Activated gamma-delta T cell treated with Interleukin-2 at 50 U/mL for 16 hours (primary cell): ENCODE data around the gene THEMIS.

ENCODE experiments used
- DNase-seq: peaks from one replicate; pipeline ENCODE4 v3.0.0-alpha.2; 2020

Gene THEMIS

GRCh38 chr6:127855542-127856159 lies 45.2 kb downstream of the THEMIS start:
- DNase-seq, result peak; percentile 49

GRCh38 chr6:127854009-127854408 lies 46.8 kb downstream of the THEMIS start:
- DNase-seq, result no peak

DNA sequence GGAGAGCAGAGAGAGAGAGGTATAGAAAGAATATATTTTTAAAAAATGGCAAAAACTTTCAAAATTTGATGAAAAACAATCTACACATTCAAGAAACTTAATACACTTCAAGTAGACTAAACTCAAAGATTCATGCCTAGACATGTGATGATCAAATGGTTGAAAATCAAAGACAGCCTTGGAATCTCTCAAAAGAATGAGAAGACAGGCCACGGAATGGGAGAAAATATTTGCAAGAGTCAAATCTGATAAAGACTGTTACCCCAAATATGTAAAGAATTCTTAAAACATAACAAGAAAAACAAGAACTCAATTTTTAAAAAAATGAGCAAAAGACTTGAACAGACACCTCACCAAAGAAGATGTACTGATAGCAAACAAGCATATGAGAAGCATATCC lies 49.7 kb downstream of the THEMIS start:
- DNase-seq, result no peak

GRCh38 chr6:127845242-127845641 lies 55.6 kb downstream of the THEMIS start:
- DNase-seq, result no peak

DNA sequence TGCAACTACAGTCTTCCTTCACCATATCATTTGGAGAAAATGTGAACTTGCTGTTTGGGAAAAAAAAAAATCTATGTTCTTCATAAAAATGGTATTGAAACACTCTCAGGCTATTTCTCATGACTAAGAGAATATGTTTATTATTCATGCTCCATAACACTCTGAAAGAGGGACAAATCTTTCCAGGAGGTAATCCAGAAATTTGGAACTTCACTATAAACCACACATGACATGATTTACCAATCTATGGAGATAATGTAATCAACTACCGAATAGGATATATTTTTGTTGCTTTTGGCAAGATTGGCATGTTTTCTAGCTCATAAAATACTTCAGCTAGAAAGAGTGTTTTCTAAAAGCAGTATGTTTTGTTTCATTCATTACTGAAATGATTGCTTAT lies 56.3 kb downstream of the THEMIS start:
- no peak for DNase-seq

- no peak for DNase-seq
These were observed 57.3 kb downstream of the THEMIS start for GRCh38 chr6:127843582-127843981.

DNA sequence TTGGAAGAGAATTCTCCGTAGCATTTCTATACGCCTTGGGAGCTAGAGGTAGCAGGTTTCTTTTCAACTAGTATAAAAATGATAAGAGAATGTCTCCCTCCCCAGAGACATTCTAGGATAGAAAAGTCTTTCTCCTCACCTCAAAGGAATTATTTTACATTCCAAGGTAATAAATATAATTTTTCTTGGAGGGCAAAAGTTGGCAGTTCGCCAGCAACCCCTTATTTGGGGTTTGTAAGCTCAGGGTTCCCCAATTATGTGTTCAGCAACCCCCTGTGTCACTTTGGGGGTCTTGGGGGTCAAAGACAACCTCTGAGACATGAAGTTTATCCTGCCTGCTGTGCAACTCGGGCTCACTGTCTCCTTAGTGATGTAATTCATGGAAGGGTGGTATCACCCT lies 58.3 kb downstream of the THEMIS start:
- DNase-seq, result no peak

- no peak for DNase-seq
These were observed 59.0 kb downstream of the THEMIS start for GRCh38 chr6:127841811-127842210.

- no peak for DNase-seq
These were observed 66.7 kb downstream of the THEMIS start for GRCh38 chr6:127834136-127834535.

- no peak for DNase-seq
These were observed 67.5 kb downstream of the THEMIS start for GRCh38 chr6:127833336-127833735.

GRCh38 chr6:127832381-127832780 lies 68.5 kb downstream of the THEMIS start:
- DNase-seq, result no peak

GRCh38 chr6:127824061-127824460 lies 76.8 kb downstream of the THEMIS start:
- DNase-seq, result no peak

- DNase-seq, result no peak
These were observed 79.4 kb downstream of the THEMIS start for GRCh38 chr6:127821431-127821830.

- DNase-seq, result no peak
These were observed 82.7 kb downstream of the THEMIS start for GRCh38 chr6:127818149-127818548.

GRCh38 chr6:127816643-127817042 lies 84.2 kb downstream of the THEMIS start:
- no peak for DNase-seq

GRCh38 chr6:127813699-127814027 lies 87.2 kb downstream of the THEMIS start:
- no peak for DNase-seq

DNA sequence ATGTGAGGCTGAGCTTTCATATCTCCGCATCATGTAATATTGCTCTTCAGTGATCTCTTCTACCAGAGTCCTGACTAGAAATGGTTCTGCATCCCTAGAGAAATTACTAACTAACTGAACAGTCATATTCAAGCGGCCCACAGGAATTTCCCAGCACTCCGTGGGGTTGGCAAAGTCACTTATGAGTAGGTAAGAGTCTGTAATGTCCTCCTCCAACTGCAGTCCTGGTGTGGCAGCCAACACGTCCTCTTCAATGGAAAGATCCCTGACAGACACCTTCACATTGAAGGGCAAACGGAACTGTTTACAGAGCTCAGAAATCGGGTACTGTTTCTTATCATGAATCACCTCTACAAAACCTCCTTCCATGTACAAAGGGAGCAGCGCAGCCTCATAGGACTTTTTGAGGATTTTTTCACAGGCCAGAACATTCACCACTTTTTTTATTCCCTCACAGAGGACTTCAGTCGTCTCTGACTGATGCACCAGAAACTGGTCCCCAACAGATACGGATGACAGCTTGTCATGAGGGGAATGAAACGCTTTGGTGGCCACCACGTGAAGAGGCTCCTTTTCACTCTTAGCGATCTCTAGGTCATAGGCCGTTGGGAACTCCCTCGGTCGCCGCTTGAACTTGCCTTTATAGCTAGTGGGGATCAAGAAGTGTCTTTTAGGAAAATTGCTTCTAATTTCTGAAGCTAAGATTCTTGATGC lies 87.7 kb downstream of the THEMIS start:
- no peak for DNase-seq

DNA sequence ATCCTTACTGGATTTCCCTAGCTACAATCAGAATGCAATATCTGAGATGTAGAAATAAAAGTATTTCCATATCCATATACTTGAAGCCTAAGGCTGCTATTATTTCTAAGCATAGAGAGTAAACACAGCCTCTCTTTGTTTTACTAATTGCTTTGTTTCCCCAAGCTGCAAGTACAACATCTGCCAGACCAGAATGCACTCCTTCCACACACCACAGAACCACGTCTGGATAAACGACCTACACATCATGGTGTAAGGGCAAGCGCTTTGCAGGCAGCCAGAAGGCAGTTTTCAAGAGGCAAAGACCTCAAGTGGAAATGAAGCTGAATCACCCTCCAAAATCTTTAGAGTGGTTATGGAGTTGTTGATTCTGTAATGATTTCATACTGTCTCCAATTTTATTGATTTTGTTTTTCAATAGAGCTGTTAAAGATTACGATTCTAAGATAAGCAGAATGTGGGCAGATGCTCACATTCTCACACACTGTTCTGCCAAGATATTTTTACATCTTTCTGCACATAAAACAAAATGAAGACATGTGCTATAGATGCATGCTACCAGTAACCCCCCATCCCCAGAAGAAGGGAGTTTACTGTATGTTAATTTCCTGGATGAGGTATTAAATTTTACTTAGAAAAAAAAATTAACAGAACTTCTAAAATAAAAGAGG lies 88.8 kb downstream of the THEMIS start:
- DNase-seq, result no peak

GRCh38 chr6:127807806-127808517 lies 92.9 kb downstream of the THEMIS start:
- DNase-seq, result no peak

- no peak for DNase-seq
These were observed 104.1 kb downstream of the THEMIS start for GRCh38 chr6:127796713-127797112.

DNA sequence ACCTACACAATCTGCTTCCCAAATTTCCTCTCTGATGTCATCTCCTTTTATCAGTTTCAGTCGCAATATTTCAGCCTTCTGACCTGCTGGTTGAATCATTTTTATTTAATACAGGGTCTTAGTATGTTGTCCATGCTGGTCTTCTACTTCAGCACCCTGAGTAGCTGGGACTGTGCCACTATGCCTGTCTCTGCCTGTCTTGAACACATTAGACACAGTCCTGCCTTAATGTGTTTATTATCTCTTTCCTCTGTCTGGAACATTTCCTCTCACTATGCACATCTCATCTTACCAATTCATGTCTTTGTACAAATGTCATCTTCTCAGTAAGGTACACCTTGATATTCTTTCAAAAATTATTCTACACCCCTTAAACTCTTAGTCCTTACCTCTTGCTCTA lies 106.5 kb downstream of the THEMIS start:
- no peak for DNase-seq

- DNase-seq, result no peak
These were observed 107.5 kb downstream of the THEMIS start for GRCh38 chr6:127793396-127793795.

GRCh38 chr6:127792616-127793015 lies 108.2 kb downstream of the THEMIS start:
- no peak for DNase-seq
